Neuronal stem cell (in vitro differentiated cells): ENCODE data around the gene CEP43.

Experiments
- DNase-seq: peaks from one replicate; pipeline ENCODE4 v3.0.0-alpha.2; 2013; ENCODE audit warnings: low spot score
- H2AFZ ChIP-seq: one replicate; pipeline ENCODE4 v1.6.1; 2013; ENCODE audit warnings: mild to moderate bottlenecking, low read length, inconsistent platforms
- H2AK5ac ChIP-seq: 2 replicates; pipeline ENCODE4 v1.6.1; 2013; ENCODE audit warnings: low read depth, mild to moderate bottlenecking, inconsistent platforms, low read length, moderate library complexity, mixed read lengths
- H2BK120ac ChIP-seq: 2 replicates; pipeline ENCODE4 v1.6.1; 2013; ENCODE audit warnings: low read depth, mild to moderate bottlenecking, inconsistent platforms, low read length, moderate library complexity, mixed read lengths
- H2BK12ac ChIP-seq: one replicate; pipeline ENCODE4 v1.6.1; 2013; ENCODE audit warnings: low read length, inconsistent platforms
- H2BK15ac ChIP-seq: 2 replicates; pipeline ENCODE4 v1.6.1; 2013; ENCODE audit warnings: mild to moderate bottlenecking, low read length, inconsistent platforms, mixed read lengths
- H2BK5ac ChIP-seq: one replicate; pipeline ENCODE4 v1.6.1; 2013; ENCODE audit warnings: inconsistent platforms, mild to moderate bottlenecking, low read length, moderate library complexity
- H3K14ac ChIP-seq: one replicate; pipeline ENCODE4 v1.6.1; 2013; ENCODE audit warnings: low read length, inconsistent platforms
- H3K18ac ChIP-seq: 2 replicates; pipeline ENCODE4 v1.6.1; 2013; ENCODE audit warnings: low read length, inconsistent platforms
- H3K23ac ChIP-seq: 2 replicates; pipeline ENCODE4 v1.6.1; 2013; ENCODE audit warnings: low read depth, mild to moderate bottlenecking, mixed read lengths, low read length, inconsistent platforms; ENCODE audit not compliant: poor library complexity
- H3K27ac ChIP-seq: replicated peaks from 3 replicates; pipeline ENCODE4 v1.5.1; 2013; ENCODE audit warnings: low read length, inconsistent platforms
- H3K27me3 ChIP-seq, 3 experiments: 2 replicates each; pipeline ENCODE4 v1.6.1; 2013; ENCODE audit warnings: low read length in 3 of 3, mild to moderate bottlenecking in 2 of 3, inconsistent platforms in 1 of 3, low read depth in 1 of 3, mixed read lengths in 1 of 3, moderate library complexity in 1 of 3; ENCODE audit not compliant: control insufficient read depth in 3 of 3, insufficient read depth in 3 of 3
- H3K36me3 ChIP-seq, 2 donors: replicated peaks in 1 of 2; 2 replicates each; pipeline ENCODE4 v1.6.1; 2013; ENCODE audit warnings: low read length in 2 of 2; ENCODE audit not compliant: control insufficient read depth in 2 of 2, insufficient read depth in 2 of 2
- H3K4ac ChIP-seq: 2 replicates; pipeline ENCODE4 v1.6.1; 2013; ENCODE audit warnings: inconsistent platforms, mild to moderate bottlenecking, low read length, moderate library complexity
- H3K4me1 ChIP-seq, 2 donors: 1 replicate in 1 of 2; 2 replicates in 1 of 2; pipeline ENCODE4 v1.6.1; 2013; ENCODE audit warnings: low read length in 2 of 2, low read depth in 1 of 2; ENCODE audit not compliant: control insufficient read depth in 2 of 2, insufficient read depth in 1 of 2
- H3K4me2 ChIP-seq: one replicate; pipeline ENCODE4 v1.6.1; 2013; ENCODE audit warnings: mild to moderate bottlenecking, low read length, inconsistent platforms; ENCODE audit not compliant: insufficient read depth, poor library complexity, severe bottlenecking
- H3K4me3 ChIP-seq, 2 donors: 2 replicates each; pipeline ENCODE4 v1.5.1; 2013; ENCODE audit warnings: low read length in 2 of 2, mild to moderate bottlenecking in 2 of 2, inconsistent platforms in 1 of 2, moderate library complexity in 1 of 2
- H3K79me1 ChIP-seq: one replicate; pipeline ENCODE4 v1.6.1; 2013; ENCODE audit warnings: low read depth, mild to moderate bottlenecking, inconsistent platforms, low read length, moderate library complexity
- H3K9ac ChIP-seq: one replicate; pipeline ENCODE4 v1.6.1; 2013; ENCODE audit warnings: mild to moderate bottlenecking, low read depth, low read length, inconsistent platforms; ENCODE audit not compliant: poor library complexity
- H3K9me3 ChIP-seq, 2 donors: replicated peaks in 1 of 2; 2 replicates each; pipeline versions ENCODE3 to v1.6.1; 2013; ENCODE audit warnings: low read length in 2 of 2, mild to moderate bottlenecking in 2 of 2, inconsistent platforms in 1 of 2, low read depth in 1 of 2, mixed read lengths in 1 of 2, moderate library complexity in 1 of 2; ENCODE audit not compliant: control insufficient read depth in 2 of 2, insufficient read depth in 1 of 2
- H4K8ac ChIP-seq: one replicate; pipeline ENCODE4 v1.6.1; 2013; ENCODE audit warnings: low read depth, mild to moderate bottlenecking, inconsistent platforms, low read length, moderate library complexity
- H4K91ac ChIP-seq: one replicate; pipeline ENCODE4 v1.6.1; 2013; ENCODE audit warnings: low read length, low read depth, mild to moderate bottlenecking, inconsistent platforms; ENCODE audit not compliant: poor library complexity
- WGBS, 2 donors: extraction: QIAGEN DNeasy Blood & Tissue Kit; methylation state at CpG; one replicate each; pipeline ENCODE4 v1.1.7; 2013; ENCODE audit warnings: missing lambda C conversion rate in 2 of 2, mixed read lengths in 1 of 2; ENCODE audit not compliant: insufficient read length in 2 of 2, insufficient replicate concordance in 1 of 2; ENCODE audit errors: extremely low coverage in 2 of 2; 5-methylcytosine and 5-hydroxymethylcytosine counted together

The CEP43 gene

GRCh38 chr6:166956444-166957086 is 42.6 kb upstream of the CEP43 start, which contains the start of gene RNASET2:
Gene RNASET2, minus strand, starts transcription at chr6:166956550. Its CDS starts 368 bp downstream, at chr6:166956182.
- no peak within 1 kb of the TSS for H3K4ac ChIP-seq
- H3K23ac ChIP-seq = peak within 1 kb of the TSS; percentile 94
- H3K9ac ChIP-seq = peak within 1 kb of the TSS; percentile 90
- no peak within 1 kb of the TSS for H2BK120ac ChIP-seq
- H2BK5ac ChIP-seq = peak within 1 kb of the TSS; percentile 84
- H3K4me3 ChIP-seq = peak within 1 kb of the TSS; percentile 72 to 96
- H4K8ac ChIP-seq = peak within 1 kb of the TSS; percentile 89
- peaks cover 2% of the 10 kb centered on the region for H3K79me1 ChIP-seq
- peaks cover 0 to 5% of the 10 kb centered on the region in 2 donors for H3K36me3 ChIP-seq
- WGBS, 2 donors = no CpG with 5 or more reads among the region's 71 CpGs
- peak within 1 kb of the TSS; percentile 96 for H2AFZ ChIP-seq
- H2BK15ac ChIP-seq = peak within 1 kb of the TSS; percentile 79
- H3K14ac ChIP-seq = peak within 1 kb of the TSS; percentile 63
- no peak within 1 kb of the TSS for H3K27ac ChIP-seq
- H3K9me3 ChIP-seq = no peaks in the 10 kb centered on the region
- H2AK5ac ChIP-seq = peak within 1 kb of the TSS; percentile 94
- H3K4me2 ChIP-seq = peak within 1 kb of the TSS; percentile 97
- peaks cover 6 to 10% of the 10 kb centered on the region in 2 donors for H3K4me1 ChIP-seq
- peak; percentile 91 for DNase-seq
- no peaks in the 10 kb centered on the region for H3K27me3 ChIP-seq
- H2BK12ac ChIP-seq = peak within 1 kb of the TSS; percentile 81
- no peak within 1 kb of the TSS for H4K91ac ChIP-seq
- peak within 1 kb of the TSS; percentile 98 for H3K18ac ChIP-seq

DNA sequence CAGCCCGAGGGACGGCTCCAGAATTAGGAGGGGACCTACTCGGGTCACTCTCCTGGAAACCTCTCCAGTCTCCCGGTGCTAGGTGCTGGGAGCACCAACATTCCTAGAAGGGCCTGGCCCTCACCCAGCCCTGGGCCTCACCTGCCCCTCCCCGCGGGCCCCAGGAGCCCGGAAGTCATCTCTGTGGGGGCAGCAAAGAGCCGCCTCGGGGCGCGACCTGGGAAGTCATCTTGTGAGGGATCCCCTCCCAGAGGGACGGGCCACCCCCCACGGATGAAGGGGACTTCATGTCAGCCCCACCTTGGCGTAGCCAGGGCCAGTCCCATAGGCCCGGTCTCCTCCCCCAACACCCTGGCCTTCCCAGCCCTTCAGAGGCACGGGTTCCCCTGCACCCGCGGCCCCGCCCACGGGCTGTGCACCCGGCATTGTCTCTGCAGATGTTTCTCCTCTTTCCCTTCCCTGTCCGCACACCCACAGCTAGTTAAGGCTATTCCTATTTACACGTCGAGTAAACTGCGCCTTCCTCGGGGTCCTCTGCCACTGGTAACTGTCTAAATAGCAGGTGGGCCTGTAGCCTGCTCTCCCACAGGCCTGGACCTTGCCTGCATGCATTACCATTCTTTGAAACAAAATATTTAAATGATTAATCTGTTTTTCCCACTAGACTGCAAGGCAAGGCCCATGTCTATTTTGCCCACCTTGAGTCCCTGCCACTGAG is 42.0 kb upstream of the CEP43 start:
- no CpG with 5 or more reads among the region's 26 CpGs for WGBS, 2 donors
- H3K4ac ChIP-seq = no peak overlapping the region
- peak overlapping the region; percentile 76 for H2AK5ac ChIP-seq
- H3K27ac ChIP-seq = no peak overlapping the region
- H2BK5ac ChIP-seq = peak overlapping the region; percentile 84
- peak overlapping the region; percentile 77 for H4K8ac ChIP-seq
- no peaks in the 10 kb centered on the region for H3K9me3 ChIP-seq
- peaks cover 2% of the 10 kb centered on the region for H3K79me1 ChIP-seq
- peak overlapping the region; percentile 83 for H3K9ac ChIP-seq
- H4K91ac ChIP-seq = no peak overlapping the region
- DNase-seq = peak; percentile 15
- H2BK15ac ChIP-seq = peak overlapping the region; percentile 79
- H3K18ac ChIP-seq = peak overlapping the region; percentile 98
- H3K36me3 ChIP-seq = peaks cover 0 to under 1% of the 10 kb centered on the region in 2 donors
- H2BK120ac ChIP-seq = no peak overlapping the region
- no peaks in the 10 kb centered on the region for H3K27me3 ChIP-seq
- H3K4me1 ChIP-seq = peaks cover 6 to 10% of the 10 kb centered on the region in 2 donors
- peak overlapping the region; percentile 81 for H2BK12ac ChIP-seq
- H3K4me3 ChIP-seq = peak overlapping the region; percentile 72 to 96
- peak overlapping the region; percentile 96 for H2AFZ ChIP-seq
- H3K4me2 ChIP-seq = peak overlapping the region; percentile 97
- H3K14ac ChIP-seq = peak overlapping the region; percentile 63
- peak overlapping the region; percentile 94 for H3K23ac ChIP-seq

GRCh38 chr6:166957805-166958076 is 41.5 kb upstream of the CEP43 start:
- WGBS, 2 donors = no CpG with 5 or more reads among the region's 5 CpGs
- Histone ChIP-seq H3K18ac (no peak overlapping the region), H2BK120ac (no peak overlapping the region), H3K4me3 (no peak overlapping the region), H4K91ac (no peak overlapping the region), H3K9me3 (no peaks in the 10 kb centered on the region), H3K27me3 (no peaks in the 10 kb centered on the region), H3K79me1 (peaks cover 2% of the 10 kb centered on the region), H3K9ac (no peak overlapping the region), H3K4ac (no peak overlapping the region), H3K4me2 (no peak overlapping the region), H2BK15ac (no peak overlapping the region), H3K23ac (no peak overlapping the region), H3K36me3 (no peaks in the 10 kb centered on the region), H2AFZ (peak overlapping the region; percentile 96), H2AK5ac (no peak overlapping the region), H4K8ac (no peak overlapping the region), H3K27ac (no peak overlapping the region), H3K14ac (no peak overlapping the region), H2BK12ac (no peak overlapping the region), H3K4me1 (peaks cover 6 to 8% of the 10 kb centered on the region in 2 donors), H2BK5ac (no peak overlapping the region)
- no peak for DNase-seq
